ENCODE measurements around the gene AP1G2. TPM values are rescaled to one million over a fixed set of nuclear protein-coding genes. Genes with fewer than 3 reads are reported as not detected.
A peak's percentile ranks its signal among the peaks of the same experiment; 100 is the strongest.

AP1G2 gene
- total and polyA plus RNA-seq, 2 donors (not counting 1 experiment from before 2014, with no cell fraction given) = 648 to 1,185 TPM

DNA sequence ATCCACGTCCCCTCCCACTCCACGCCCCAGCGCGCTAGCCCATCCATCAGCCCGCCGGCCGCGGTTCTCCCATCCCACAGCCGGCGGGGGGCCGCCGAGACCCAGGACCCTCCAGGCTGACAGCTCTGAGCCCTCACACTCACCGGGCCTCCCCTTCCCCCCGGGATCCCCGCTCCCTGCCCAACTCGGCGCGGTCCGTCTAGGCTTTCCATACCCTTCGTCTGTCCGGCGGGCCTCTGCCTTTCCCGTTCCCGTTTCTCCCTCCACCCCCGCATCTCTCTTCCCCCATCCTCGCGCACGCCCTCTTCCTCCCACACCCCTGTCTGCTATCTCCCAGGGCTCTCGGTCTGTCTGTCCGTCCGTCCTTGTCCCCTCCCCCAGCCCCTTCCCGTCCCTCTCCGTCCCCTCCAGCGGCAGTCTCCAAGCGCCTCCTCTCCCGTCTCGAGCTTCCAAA is 16.8 kb downstream of the AP1G2 start:
- ChIA-PET CTCF (interaction anchor here (1.8 to 2.7 kb wide), 3 partner anchors 10 to 72 kb away, joined by 6 to 27 read pairs (median 10); no protein-coding TSS in a partner anchor), POLR2A (interaction anchor here (0.6 to 0.7 kb wide), 3 partner anchors 230 to 1627 kb away, joined by 3 to 6 read pairs (median 4); no protein-coding TSS in a partner anchor)
- peaks cover 12 to 22% of the 10 kb centered on the region in 2 donors for H3K4me1 ChIP-seq (ENCODE audit: control insufficient read depth in 2 of 2, insufficient read depth in 2 of 2, low read length in 2 of 2)
- WGBS (ENCODE audit: insufficient coverage) = 5% methylated on average over 26 of the region's 37 CpGs
- no peaks in the 10 kb centered on the region for H3K9me3 ChIP-seq (ENCODE audit: control extremely low read depth in 1 of 3, control insufficient read depth in 2 of 3, insufficient read depth in 1 of 3, low read length in 2 of 3)
- H3K4me1 Mint-ChIP-seq = peaks cover 16% of the 10 kb centered on the region
- H3K9ac ChIP-seq (ENCODE audit: low read length) = peak overlapping the region; percentile 75
- H3K9me3 Mint-ChIP-seq (ENCODE audit: insufficient read depth) = no peaks in the 10 kb centered on the region
- DNase-seq = no peak
- intact Hi-C loops (cut with micrococcal nuclease) = loop anchor here (1.0 to 10.0 kb wide), 7 partner anchors 12 to 664 kb away; partner anchors contain the start of genes ACIN1, AP1G2, C14orf119 and CHMP4A
- H3K4me2 ChIP-seq (replicated peaks; ENCODE audit: low read depth, low read length, poor library complexity, severe bottlenecking) = peak overlapping the region; percentile 97
- H3K4me3 ChIP-seq (ENCODE audit: control extremely low read depth in 1 of 5, extremely low read depth in 1 of 5, insufficient read depth in 1 of 5, low read depth in 2 of 5, low read length in 4 of 5) = peak overlapping the region; percentile 35 to 83 (median 78)
- H3K4me3 Mint-ChIP-seq = no peak overlapping the region
- H3K36me3 ChIP-seq (replicated peaks in 1 of 2; ENCODE audit: control extremely low read depth in 1 of 2, control insufficient read depth in 1 of 2, extremely low read depth in 1 of 2, insufficient read depth in 2 of 2, low read length in 1 of 2) = no peaks in the 10 kb centered on the region
- no peaks in the 10 kb centered on the region for H4K20me1 ChIP-seq (ENCODE audit: control insufficient read depth, insufficient read depth, low read length, poor library complexity, severe bottlenecking)
- H2AFZ ChIP-seq (ENCODE audit: insufficient read depth, low read depth, low read length, poor library complexity, severe bottlenecking) = peak overlapping the region; percentile 95
- peak overlapping the region; percentile 61 for H3K27ac Mint-ChIP-seq
- peaks cover 6% of the 10 kb centered on the region for H3K79me2 ChIP-seq (ENCODE audit: control insufficient read depth, insufficient read depth, low read length)
- H3K27me3 ChIP-seq (replicated peaks in 1 of 4; ENCODE audit: control extremely low read depth in 1 of 4, control insufficient read depth in 3 of 4, insufficient read depth in 4 of 4, low read length in 3 of 4) = peaks cover 0 to 16% (median 7%) of the 10 kb centered on the region in 4 experiments
- TF ChIP-seq, protein P1, sequence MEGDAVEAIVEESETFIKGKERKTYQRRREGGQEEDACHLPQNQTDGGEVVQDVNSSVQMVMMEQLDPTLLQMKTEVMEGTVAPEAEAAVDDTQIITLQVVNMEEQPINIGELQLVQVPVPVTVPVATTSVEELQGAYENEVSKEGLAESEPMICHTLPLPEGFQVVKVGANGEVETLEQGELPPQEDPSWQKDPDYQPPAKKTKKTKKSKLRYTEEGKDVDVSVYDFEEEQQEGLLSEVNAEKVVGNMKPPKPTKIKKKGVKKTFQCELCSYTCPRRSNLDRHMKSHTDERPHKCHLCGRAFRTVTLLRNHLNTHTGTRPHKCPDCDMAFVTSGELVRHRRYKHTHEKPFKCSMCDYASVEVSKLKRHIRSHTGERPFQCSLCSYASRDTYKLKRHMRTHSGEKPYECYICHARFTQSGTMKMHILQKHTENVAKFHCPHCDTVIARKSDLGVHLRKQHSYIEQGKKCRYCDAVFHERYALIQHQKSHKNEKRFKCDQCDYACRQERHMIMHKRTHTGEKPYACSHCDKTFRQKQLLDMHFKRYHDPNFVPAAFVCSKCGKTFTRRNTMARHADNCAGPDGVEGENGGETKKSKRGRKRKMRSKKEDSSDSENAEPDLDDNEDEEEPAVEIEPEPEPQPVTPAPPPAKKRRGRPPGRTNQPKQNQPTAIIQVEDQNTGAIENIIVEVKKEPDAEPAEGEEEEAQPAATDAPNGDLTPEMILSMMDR (IDR thresholded peaks at IDR 0.05) = no peak
- no peak for TF ChIP-seq EZH2 (IDR thresholded peaks at IDR 0.05; ENCODE audit: borderline replicate concordance, insufficient read depth, low read depth, low read length, poor library complexity, severe bottlenecking)
- H3K27ac ChIP-seq (ENCODE audit: low read length in 2 of 2) = peak overlapping the region in 1 of 2 donors; percentile 69
- no peaks in the 10 kb centered on the region for H3K27me3 Mint-ChIP-seq
- no peak for ATAC-seq (ENCODE audit: low read depth)

DNA sequence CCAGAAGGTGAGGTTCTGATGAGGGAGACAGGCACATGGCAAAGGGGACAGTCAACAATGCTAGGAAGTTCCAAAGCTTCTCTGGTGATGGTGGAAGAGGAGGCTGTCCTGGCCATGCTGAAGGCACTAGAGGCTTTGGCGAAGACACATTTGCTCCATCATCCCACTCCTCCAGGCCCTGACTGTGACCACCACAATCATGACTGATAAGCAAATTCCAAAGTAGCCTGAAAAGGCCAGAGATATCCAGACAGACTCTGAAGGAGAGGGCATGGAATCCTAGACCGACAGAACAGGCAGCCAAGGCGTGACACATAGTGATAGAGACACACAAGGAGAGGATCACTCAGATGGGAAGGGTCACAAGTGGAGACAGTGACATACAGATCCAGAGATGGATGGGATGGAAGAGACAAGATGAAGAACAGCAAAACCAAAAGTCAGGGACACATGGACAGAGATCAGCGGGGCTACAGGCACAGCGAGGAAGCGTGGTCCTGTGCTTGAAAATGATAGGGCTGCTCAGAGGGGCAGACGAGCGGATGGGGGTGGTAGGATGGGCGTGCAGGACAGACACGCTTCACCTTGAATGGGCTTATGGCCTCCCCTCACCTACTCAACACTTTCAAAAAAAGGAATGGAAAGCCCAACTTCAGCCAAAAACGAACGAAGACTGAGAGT is 17.3 kb downstream of the AP1G2 start:
- peak overlapping the region; percentile 95 for H2AFZ ChIP-seq (ENCODE audit: insufficient read depth, low read depth, low read length, poor library complexity, severe bottlenecking)
- no peaks in the 10 kb centered on the region for H4K20me1 ChIP-seq (ENCODE audit: control insufficient read depth, insufficient read depth, low read length, poor library complexity, severe bottlenecking)
- H3K27me3 Mint-ChIP-seq = no peaks in the 10 kb centered on the region
- ChIA-PET POLR2A (no interaction called here), CTCF (interaction anchor here (1.3 to 2.4 kb wide), 2 partner anchors 9 to 12 kb away, joined by 6 to 10 read pairs; no protein-coding TSS in a partner anchor)
- H3K27ac Mint-ChIP-seq = no peak overlapping the region
- H3K4me2 ChIP-seq (replicated peaks; ENCODE audit: low read depth, low read length, poor library complexity, severe bottlenecking) = peak overlapping the region; percentile 97
- H3K36me3 ChIP-seq (replicated peaks in 1 of 2; ENCODE audit: control extremely low read depth in 1 of 2, control insufficient read depth in 1 of 2, extremely low read depth in 1 of 2, insufficient read depth in 2 of 2, low read length in 1 of 2) = no peaks in the 10 kb centered on the region
- H3K9ac ChIP-seq (ENCODE audit: low read length) = peak overlapping the region; percentile 75
- 64% methylated on average over 10 of the region's 12 CpGs for WGBS (ENCODE audit: insufficient coverage)
- H3K4me3 Mint-ChIP-seq = no peak overlapping the region
- peak; percentile 22 for DNase-seq
- H3K4me1 Mint-ChIP-seq = peaks cover 11% of the 10 kb centered on the region
- intact Hi-C loops (cut with micrococcal nuclease) = loop anchor here (2.0 to 10.0 kb wide), 4 partner anchors 229 to 665 kb away; partner anchors contain the start of genes ACIN1, C14orf119, CHMP4A and DCAF11
- H3K79me2 ChIP-seq (ENCODE audit: control insufficient read depth, insufficient read depth, low read length) = peaks cover 6% of the 10 kb centered on the region
- peaks cover 12 to 17% of the 10 kb centered on the region in 2 donors for H3K4me1 ChIP-seq (ENCODE audit: control insufficient read depth in 2 of 2, insufficient read depth in 2 of 2, low read length in 2 of 2)
- TF ChIP-seq EZH2 (IDR thresholded peaks at IDR 0.05; ENCODE audit: borderline replicate concordance, insufficient read depth, low read depth, low read length, poor library complexity, severe bottlenecking) = no peak
- TF ChIP-seq, protein P1 (IDR thresholded peaks at IDR 0.05) = no peak
- peak overlapping the region in 4 of 5 experiments; percentile 77 to 83 (median 79) for H3K4me3 ChIP-seq (ENCODE audit: control extremely low read depth in 1 of 5, extremely low read depth in 1 of 5, insufficient read depth in 1 of 5, low read depth in 2 of 5, low read length in 4 of 5)
- peaks cover 0 to 16% (median 7%) of the 10 kb centered on the region in 4 experiments for H3K27me3 ChIP-seq (replicated peaks in 1 of 4; ENCODE audit: control extremely low read depth in 1 of 4, control insufficient read depth in 3 of 4, insufficient read depth in 4 of 4, low read length in 3 of 4)
- ATAC-seq (ENCODE audit: low read depth) = no peak
- no peaks in the 10 kb centered on the region for H3K9me3 Mint-ChIP-seq (ENCODE audit: insufficient read depth)
- no peak overlapping the region for H3K27ac ChIP-seq (ENCODE audit: low read length in 2 of 2)
- H3K9me3 ChIP-seq (ENCODE audit: control extremely low read depth in 1 of 3, control insufficient read depth in 2 of 3, insufficient read depth in 1 of 3, low read length in 2 of 3) = no peaks in the 10 kb centered on the region
